GOT3 (cell line): ENCODE measurements around the gene MOB2.

Source experiments
- DNase-seq: peaks from one replicate; lab custom pipeline; 2025; ENCODE audit warnings: mixed read lengths; lab: John Stamatoyannopoulos, UW

Gene MOB2

GRCh38 chr11:1470681-1471611, 15.6 kb downstream of the MOB2 start:
- DNase-seq: no peak

- DNase-seq: no peak
Observed at GRCh38 chr11:1469911-1470680, 16.5 kb downstream of the MOB2 start.

GRCh38 chr11:1469287-1469910, 17.2 kb downstream of the MOB2 start:
- no peak for DNase-seq

GRCh38 chr11:1468473-1469066, 18.0 kb downstream of the MOB2 start:
- no peak for DNase-seq

- DNase-seq: no peak
Observed at GRCh38 chr11:1468002-1468401, 18.6 kb downstream of the MOB2 start.

- DNase-seq: no peak
Observed at GRCh38 chr11:1467270-1467669, 19.3 kb downstream of the MOB2 start.

- DNase-seq: no peak
Observed at GRCh38 chr11:1466784-1467183, 19.8 kb downstream of the MOB2 start.

GRCh38 chr11:1463056-1463455, 23.5 kb downstream of the MOB2 start:
- DNase-seq: no peak

- DNase-seq: no peak
Observed at GRCh38 chr11:1462698-1462975, 23.9 kb downstream of the MOB2 start.

- DNase-seq: no peak
Observed at GRCh38 chr11:1461826-1462697, 24.5 kb downstream of the MOB2 start.

- no peak for DNase-seq
Observed at GRCh38 chr11:1460986-1461825, 25.4 kb downstream of the MOB2 start.

GRCh38 chr11:1460396-1460985, 26.1 kb downstream of the MOB2 start:
- DNase-seq: no peak

GRCh38 chr11:1459764-1460395, 26.7 kb downstream of the MOB2 start:
- no peak for DNase-seq

- no peak for DNase-seq
Observed at GRCh38 chr11:1459219-1459575, 27.4 kb downstream of the MOB2 start.

GRCh38 chr11:1458340-1459218, 28.0 kb downstream of the MOB2 start:
- no peak for DNase-seq

GRCh38 chr11:1457856-1458255, 28.7 kb downstream of the MOB2 start:
- DNase-seq: no peak

GRCh38 chr11:1457326-1457680, 29.3 kb downstream of the MOB2 start:
- no peak for DNase-seq

- no peak for DNase-seq
Observed at GRCh38 chr11:1456596-1457325, 29.8 kb downstream of the MOB2 start.
